Lung microvascular endothelial cell (primary cell): ENCODE results near the gene KREMEN2. TPM values are rescaled to one million over a fixed set of nuclear protein-coding genes. Genes with fewer than 3 reads are reported as not detected.

Experiments used
- DNase-seq, 2 donors: peaks; one replicate each; pipeline versions ENCODE4 v3.0.0 to v3.0.0-alpha.2; 2010; ENCODE audit warnings: low read depth in 2 of 2
- total RNA-seq: library from RNA; depleted of rRNA; stranded (reverse); fragments of >200 nt; gene quantifications from 2 replicates; pipeline ENCODE4 v1.2.1, GENCODE V29; 2014

KREMEN2 gene
- total RNA-seq, 1 donor from 2014 or later, result not detected

DNA sequence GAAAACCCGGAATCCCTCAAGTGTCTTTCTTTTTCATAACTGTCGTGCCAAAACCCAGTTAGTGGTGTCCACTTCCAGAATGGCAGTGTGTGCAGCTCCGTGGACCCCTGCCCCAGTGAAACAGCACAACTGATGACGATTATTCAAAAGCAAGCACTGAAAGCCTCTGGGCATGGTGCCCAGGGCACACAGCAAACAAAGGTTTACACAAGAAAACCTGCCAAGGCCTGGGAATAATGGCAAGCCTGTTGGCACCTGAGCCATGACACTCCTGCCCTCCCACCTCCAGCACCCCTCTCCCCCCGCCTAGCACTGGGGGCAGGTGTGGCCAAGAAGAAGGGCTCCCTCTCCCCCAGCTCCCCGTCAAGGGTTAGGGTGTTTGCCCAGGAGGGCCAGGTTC is 13.4 kb downstream of the KREMEN2 start:
- DNase-seq, result no peak

DNA sequence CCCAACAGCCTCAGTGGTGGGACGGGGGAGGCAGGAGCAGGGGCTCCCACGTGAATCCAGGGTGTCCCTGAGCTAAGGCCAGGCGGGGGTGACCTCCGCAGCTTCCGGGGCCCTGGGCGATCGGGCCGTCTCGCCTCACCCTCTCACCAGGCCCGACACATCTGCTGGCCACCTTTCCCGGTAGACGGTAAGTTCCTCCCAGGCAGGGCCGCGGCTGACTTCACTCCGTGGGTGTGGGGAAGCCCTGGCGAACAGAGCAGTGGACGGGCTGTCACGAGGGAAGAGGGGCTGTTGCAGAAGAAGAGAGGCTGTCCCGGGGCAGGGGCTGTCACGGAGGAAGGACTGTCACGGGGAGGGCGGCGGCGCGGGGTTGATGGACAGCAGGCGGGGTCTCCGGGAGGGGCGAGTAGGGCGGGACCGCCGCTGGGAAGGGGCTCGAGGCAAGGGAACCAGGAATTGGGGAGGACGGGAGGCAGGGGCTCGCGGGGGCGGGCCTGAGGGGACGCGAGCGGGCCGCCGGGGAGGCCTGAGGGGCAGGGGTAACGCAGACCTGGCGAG is 15.7 kb downstream of the KREMEN2 start:
- no peak for DNase-seq

DNA sequence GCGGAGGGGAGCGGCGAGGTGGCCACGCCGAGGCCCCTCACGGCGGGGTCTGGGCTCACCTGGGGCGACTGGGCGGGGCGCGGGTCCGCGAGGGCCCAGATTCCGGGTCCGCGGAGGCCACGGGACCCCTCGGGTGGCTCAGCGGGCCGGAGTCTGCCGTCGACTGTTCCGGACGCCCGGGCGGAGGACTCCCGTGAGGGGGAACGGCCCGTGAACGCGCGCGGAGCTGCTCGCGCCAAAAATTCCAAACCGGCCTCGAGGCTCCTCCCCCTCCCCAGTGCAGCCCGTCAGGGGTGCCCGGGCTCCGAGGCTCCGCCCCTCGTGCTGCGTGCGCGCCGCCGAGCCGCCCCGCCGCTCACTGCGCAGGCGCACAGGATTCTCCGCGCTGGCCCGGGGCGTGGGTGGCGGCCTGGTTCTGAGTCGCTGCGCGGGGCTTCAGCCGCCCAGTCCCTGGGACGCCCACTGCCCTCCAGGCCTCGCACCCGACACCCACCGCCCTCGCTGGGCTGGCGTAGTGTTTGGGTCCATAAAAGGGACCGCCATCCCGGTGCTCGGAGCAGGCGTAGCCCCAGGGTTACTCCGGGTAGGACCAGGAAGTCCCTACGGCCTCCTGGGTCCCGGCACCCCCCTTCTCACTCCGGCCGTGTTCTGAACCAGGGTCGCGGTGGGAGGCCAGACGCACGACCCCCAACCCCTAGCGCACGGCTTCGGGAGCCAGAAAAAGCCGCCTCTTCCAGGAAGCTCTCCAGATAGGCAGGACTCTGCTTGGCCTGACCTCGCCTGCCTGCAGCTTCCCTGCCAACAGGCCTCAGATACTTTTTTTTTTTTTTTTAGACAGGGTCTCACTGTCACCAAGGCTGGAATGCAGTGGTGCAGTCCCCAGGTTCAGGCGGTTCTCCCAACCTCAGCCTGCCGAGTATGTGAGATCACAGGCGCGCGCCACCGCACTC is 16.4 kb downstream of the KREMEN2 start, which contains the start of gene PKMYT1:
Gene PKMYT1 (minus strand): TSS at position 220 of the 950 bp plus-strand sequence. CDS start 789 bp downstream, outside the sequence.
- peak; percentile 86 to 91 for DNase-seq

DNA sequence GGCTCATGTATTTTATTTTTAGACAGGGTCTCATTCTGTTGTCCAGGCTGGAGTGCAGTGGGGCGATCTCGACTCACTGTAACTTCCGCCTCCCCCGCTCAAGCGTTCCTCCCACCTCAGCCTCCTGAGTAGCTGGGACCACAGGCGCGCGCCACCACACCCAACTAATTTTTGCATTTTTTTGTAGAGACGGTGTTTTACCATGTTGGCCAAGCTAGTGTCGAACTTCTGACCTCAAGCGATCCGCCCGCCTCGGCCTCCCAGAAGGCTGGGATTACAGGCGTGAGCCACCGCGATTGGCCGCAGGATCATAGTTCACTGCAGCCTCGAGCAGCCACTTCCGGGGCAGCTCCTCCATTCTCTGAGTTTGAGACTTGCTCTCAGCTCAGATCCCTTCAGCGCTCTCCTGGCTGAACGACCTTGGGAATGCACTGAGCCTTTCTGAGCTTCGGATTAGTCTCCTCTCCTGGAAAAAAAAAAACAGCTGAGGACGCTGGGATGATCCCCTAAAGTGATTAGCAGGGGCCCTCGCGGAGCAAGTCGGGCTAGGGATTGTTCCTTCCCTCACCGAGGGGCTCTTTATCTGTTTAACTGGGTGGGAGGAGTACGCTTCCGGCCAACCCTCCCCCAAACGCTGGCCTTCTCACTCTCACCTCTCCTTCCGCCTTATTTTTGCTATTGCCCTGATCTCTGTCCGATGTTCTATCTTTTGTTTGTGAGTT is 17.3 kb downstream of the KREMEN2 start:
- no peak for DNase-seq

DNA sequence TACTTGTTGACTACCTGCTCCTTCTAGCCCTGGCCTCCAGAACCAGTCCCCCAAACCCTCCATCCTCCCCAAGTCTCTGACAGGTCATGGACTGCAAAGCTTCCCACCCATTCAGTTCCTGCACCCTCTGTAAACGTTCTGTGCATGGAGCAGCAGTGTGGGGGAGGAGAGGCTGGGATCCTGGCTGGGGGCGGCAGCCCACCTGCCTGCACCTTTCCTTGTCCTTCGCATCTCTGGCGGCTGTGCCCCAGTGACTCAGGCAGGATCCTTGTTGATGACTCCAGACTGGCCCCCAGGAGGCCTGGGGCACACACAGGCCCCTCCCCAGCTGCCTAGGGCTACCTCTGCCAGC is 17.8 kb downstream of the KREMEN2 start:
- DNase-seq, result no peak

DNA sequence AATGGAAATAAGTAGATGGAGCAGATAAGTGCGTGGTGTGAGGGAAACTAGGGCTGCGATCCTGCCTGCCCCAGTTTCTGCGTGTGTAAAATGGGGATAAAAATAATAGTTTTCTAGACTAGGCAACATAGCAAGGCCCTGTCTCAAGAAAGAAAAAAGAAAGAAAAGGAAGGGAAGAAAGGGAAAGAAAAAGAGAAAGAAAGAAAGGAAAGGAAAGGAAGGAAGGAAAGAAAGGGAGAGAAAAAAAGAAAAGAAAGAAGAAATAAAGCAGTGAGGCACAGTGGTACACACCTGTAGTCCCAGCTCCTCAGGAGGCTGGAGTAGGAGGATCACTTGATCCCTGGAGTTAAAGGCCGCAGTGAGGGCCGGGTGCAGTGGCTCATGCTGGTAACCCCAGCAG is 18.3 kb downstream of the KREMEN2 start:
- no peak for DNase-seq

DNA sequence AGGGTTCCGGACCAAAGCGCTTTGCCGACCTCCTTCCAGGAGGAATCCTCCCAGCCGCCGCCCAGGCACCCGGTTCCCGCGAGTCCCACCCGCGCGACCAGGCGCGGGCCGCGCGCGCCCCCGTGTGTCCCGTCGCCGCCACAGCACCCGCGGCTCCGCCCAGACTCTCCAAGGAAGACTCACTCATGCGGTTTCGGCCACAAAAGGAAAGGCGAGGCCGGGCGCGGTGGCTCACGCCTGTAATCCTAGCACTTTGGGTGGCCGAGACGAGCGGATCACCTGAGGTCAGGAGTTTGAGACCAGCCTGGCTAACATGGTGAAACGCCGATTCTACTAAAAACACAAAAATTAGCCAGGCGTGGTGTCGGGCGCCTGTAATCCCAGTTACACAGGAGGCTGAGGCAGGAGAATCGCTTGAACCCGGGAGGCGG is 19.6 kb downstream of the KREMEN2 start:
- peak; percentile 56 to 73 for DNase-seq

DNA sequence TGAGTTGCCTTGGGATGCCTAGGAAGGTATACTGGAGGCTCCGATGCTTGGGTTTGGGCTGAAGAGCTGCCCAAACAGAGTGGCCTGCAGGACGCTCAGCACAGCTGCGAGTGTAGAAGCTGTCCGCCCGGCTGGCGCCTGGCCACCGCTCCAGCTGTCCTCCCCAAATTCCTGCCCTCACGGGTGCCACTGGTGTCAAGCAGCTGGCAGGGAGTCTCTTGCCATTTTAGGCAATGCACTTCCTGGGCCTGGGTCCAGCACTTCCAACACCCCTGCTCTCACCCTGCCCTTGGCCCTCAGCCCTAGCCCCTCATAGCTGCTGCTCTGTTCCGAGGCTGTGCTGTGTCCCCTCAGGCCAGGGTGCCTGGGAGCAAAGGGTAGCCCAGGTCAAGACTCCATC is 21.4 kb downstream of the KREMEN2 start:
- no peak for DNase-seq

DNA sequence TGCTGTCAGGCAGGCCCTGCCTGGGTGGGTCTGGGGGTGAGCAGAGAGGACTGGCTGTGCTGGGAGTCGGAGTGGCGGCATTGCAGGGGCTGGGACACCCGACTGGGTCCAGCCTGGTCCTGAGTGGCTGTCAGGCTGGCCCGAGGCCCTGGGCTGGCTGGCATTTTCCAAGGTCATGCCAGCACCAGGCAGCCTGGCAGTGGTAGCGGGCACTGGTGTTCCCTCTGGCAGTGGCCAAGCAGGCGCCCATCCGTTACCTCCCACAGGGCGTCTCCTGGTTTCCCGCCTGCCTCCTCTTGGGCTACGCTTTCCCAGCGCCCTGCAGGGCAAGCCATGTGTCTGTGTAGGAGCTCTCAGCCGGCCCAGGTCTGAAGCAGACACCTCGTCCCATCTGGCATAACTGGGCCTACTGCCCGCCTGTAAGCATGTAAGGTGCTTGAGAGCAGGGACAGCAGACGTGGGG is 21.8 kb downstream of the KREMEN2 start:
- DNase-seq, result no peak

DNA sequence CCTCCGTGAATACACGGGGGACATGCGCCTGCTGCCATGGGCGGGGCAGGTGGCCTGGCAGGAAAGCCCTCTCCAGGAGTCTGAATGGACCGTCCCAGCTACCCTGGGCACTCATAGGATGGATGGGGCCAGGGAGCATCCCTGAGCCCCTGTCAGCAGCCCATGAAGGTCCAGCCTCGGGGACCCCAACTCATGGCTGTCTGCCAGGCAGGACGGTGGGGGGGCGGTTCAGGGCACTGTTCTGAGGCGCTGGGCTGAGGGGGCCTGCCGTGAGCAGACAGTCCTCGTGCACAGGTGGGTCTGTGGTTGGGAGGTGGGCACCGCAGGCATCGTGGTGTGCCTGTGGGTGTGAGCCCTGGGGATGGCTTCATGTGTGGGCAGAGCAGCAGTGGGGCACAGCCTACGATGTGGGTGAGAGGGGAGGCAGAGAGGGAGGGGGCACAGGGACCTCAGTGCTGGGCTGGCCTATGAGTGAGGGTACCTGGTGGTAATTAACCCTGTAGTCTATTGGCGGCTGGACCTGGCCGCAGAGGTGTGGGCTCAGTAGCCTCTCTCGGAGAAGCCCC is 22.6 kb downstream of the KREMEN2 start:
- no peak for DNase-seq

DNA sequence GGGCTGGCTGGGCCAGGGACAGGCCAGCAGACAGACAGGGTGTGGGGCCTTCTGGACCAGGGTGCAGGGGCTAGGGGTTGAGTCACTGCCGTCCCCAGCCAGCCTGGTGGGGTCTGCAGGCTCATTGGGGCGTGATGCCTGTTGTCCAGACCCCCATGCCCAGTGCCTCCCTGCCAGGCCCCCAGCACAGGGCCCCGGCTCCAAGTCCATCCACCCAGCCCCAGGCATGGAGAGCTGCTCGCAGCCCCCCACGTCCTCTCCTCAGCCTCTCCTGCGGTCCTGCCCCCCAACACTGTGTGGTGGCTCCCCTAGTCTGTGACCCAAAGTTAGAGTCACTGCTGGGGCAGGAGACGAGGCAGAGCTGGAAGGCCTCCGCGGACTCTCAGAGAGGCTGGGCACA is 23.2 kb downstream of the KREMEN2 start:
- no peak for DNase-seq

DNA sequence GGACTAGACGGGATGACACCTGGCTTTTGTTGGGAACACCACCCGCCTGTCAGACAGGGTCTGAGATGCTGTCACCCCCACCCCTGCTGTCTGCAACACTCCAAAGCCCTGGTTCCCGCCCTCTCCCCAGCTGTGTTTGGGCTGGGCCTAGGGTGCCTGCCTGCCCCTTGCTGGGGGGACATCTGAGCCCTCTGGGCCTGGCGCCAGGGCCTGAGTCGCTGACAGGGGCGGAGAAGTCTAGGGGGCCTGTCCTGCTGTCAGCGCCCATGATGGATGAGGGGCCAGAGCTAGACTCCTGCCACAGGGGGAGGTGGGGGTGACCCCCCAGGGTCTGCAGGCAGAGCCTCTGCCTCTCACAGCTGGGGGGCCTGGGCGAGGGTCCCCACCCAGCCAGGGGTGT is 23.8 kb downstream of the KREMEN2 start:
- DNase-seq, result no peak

DNA sequence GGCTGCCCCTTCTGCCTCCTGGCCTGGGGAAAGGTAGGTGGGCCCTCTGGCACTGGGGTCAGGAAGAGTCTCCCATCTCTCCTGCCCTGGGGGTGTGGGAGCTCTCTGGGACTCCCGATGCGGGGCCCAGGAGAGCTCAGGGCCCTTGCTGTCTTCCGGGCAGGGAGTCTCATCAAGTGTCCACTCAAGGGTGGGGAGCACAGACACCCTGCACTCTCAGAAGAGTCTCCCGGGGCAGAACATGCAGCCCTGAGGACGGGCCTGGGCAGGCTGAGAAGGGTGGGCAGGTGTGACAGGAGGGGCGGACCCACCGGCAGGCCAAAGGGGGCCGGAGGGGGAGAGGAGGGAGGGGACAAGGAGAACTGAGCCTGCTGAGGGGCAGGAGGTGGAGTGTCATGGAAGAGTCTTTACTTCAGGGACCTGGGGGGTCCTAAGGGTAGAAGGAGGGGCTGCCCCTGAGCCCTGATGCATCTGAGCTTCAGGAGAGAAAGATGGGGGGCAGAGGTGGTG is 24.6 kb downstream of the KREMEN2 start:
- DNase-seq, result no peak

DNA sequence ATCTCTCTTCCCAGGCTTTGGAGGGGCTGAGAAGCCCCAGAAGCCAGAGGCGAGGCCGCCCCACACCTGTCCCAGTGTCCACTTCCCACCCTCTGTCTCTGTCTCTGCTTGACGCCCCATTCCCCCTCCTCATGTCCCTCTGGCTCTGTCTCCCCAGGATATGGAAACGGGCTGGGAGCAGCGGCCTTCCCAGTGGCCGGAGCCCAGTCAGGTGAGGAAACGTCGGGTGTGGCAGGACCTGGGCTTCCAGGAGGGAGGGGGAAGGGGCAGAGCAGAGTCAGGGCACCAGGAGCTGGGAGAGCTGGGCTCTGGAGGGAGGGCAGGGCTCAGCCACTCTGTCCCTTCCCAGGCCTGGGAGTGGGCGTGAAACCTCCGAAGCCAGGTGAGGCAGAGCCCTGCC is 26.8 kb downstream of the KREMEN2 start:
- no peak for DNase-seq

DNA sequence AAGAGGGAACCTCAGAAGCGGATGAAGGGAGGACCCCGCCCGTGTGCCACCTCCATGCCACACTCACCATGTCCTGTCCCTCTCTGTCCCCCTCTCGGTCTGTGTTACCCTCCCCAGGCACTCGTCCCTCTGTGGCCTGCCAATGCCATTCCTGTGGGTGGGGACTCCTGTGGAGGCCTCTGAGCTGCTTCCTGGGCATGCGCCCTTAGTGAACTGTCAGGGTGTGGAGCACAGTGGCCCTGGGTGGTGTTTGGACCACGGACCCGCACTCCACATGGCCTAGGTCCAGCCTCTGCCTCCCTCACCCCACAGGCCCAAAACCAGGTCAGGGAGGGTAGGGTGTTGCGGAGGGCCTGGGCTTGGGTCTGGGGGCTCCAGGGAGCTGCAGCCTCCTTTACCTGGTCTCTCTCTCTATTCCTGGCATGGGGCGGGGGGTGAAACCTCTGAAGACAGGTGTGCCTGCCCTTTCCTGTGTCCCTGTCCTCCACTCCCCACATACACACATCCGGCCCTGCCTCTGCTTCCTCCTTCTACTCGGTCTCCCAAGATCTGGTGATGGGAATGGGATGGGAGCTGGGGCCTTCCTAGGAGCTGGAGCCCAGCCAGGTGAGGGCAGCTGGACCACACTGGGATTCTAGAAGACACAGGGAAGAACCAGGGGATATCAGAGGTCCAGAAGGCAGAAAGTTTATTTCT is 27.6 kb downstream of the KREMEN2 start:
- no peak for DNase-seq

DNA sequence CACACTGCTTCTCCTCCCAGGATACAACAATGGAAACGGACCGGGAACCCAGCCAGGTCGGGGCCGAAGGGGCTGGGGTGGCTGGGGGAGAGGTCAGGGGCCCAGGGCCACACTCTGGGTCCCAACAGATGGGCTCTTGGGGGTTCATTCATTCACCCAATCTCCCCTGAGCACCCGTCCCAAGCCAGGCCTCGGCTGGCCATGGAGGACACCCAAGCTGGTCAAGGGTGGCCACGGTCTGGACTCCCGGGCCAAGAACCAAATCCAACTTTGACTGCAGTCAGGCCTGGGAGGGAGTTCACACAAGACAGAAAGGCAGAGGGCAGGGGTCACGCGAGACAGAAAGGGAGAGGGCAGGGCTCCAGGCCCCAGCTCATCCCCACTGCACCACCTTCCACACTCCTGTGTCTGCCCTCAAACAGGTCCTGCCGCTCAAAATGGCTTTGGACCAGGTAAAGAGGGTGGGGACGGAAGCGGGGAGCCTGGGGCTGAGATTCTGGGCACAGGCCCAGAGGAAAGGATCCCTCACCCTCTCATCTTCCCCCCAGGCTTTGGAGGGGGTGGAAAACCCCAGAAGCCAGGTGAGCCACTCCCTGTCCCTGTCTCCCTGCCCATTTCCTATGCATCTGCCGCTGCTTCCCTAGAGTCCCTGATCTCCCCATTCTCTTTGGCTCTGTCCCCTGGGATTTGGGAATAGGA is 28.5 kb downstream of the KREMEN2 start:
- no peak for DNase-seq

DNA sequence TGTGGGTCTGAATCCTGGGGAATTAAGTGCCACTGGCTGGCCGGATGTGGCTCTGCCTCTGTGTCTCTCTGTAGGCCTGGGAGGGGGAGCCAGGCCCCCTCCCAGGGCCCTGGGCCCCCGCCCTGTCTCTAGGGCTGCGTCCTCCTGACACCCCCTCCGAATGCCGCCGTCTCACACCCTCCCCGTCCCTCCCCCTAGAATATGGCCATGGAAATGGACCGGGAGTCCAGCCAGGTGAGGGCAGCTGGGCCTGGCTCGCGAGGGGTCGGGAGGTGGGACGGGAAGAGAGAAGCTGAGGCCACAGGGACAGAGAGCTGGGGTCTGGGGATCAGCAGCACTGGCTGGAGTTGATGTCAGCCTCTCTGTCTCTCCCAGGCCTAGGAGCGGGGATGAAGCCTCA is 32.2 kb downstream of the KREMEN2 start:
- no peak for DNase-seq

DNA sequence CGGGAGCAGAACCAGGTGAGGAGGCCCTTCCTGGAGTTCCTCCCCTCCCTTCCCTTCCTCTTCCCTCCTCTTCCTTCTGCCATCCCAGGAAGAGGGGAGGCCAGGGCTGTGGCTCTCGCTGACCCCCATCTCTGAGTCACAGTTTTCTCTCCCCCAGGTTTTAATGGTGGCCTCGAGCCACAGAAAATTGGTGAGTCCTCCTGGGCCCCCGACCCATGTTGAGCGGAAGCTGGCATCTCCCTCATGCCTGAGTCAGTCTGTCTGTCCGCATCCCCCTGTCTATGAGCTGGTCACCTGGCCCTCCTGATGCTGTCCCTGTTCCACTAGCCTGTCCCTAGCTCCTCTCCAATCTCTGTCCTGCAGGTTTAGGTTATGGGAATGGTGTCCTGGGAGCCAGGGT is 35.9 kb downstream of the KREMEN2 start:
- no peak for DNase-seq

DNA sequence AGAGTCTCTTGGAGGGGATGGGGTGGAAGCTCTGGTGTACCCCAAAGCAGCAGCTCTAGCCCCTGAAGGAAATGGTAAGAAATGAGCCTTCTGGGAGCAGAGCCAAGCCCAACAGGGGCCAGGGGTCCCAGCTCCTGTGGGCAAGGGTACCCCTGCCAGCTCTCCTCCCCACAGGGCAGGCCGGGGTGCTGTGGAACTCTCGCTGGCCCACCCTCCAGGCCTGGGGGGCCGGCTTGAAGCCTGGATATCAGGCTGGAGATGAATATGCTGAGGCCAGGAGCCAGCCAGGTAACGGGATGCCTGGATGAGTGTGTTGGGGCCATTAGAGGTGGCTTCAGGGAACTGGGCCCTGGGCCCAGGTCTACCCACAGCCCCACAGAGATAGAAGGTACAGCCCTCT is 36.5 kb downstream of the KREMEN2 start:
- no peak for DNase-seq

DNA sequence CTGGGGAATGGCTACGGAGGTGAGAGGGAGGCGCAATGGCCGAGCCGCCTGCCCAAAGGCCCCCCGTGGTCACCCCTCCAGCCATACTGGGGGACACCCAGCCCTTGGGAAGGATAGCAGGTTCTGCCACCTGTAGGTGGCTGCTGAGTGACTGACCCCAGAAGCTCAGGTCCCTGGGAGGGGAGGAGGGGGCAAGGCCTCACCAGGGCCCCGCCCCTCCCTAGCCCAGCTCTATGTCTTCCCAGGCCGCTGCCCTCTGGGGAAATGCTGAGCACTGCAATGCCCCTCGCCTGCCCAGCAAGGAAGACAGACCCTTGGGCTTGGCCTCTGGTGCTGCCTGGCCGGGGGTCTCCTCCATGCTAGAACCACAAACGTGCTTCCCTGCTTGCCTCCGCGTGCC is 37.2 kb downstream of the KREMEN2 start:
- DNase-seq, result no peak
